Fibroblast of skin of right biceps (primary cell): Measurements from ENCODE around the gene PURB.
A peak's percentile ranks its signal among the peaks of the same experiment; 100 is the strongest.
"Not testable (repeated sequence)": the region's sequence is repeated elsewhere in the genome, so short reads cannot be mapped to it uniquely, and the experiment has no call there.

Experiments
- DNase-seq: peaks from one replicate; pipeline ENCODE4 v3.0.0-alpha.2; 2013

The PURB gene

GRCh38 chr7:44849885-44850544 lies 35.3 kb downstream of the PURB start:
- peak; percentile 28 for DNase-seq

GRCh38 chr7:44849259-44849884 lies 36.0 kb downstream of the PURB start:
- no peak for DNase-seq

- peak; percentile 100 for DNase-seq
These were observed 37.3 kb downstream of the PURB start, which contains the start of gene H2AZ2 for GRCh38 chr7:44847920-44848634. TSS of gene H2AZ2 (minus strand) at chr7:44848087. CDS start at chr7:44847971, 116 bp downstream.

- peak; percentile 85 for DNase-seq
These were observed 37.8 kb downstream of the PURB start for GRCh38 chr7:44847509-44847919.

GRCh38 chr7:44846816-44847508 lies 38.4 kb downstream of the PURB start:
- DNase-seq: no peak

- DNase-seq: not testable (repeated sequence)
These were observed 38.9 kb downstream of the PURB start for GRCh38 chr7:44846390-44846789.

- DNase-seq: no peak
These were observed 39.9 kb downstream of the PURB start for GRCh38 chr7:44845451-44845850.

- not testable (repeated sequence) for DNase-seq
These were observed 41.9 kb downstream of the PURB start for GRCh38 chr7:44843440-44843839.

- not testable (repeated sequence) for DNase-seq
These were observed 42.7 kb downstream of the PURB start for GRCh38 chr7:44842675-44843074.

- DNase-seq: no peak
These were observed 46.6 kb downstream of the PURB start for GRCh38 chr7:44838751-44839150.

- DNase-seq: no peak
These were observed 57.8 kb downstream of the PURB start for GRCh38 chr7:44827567-44827966.
